ENCODE results near the gene OR2AG2. TPM values are rescaled to one million over a fixed set of nuclear protein-coding genes. Genes with fewer than 3 reads are reported as not detected.

The OR2AG2 gene
- total and polyA plus RNA-seq, 8 donors, result 0.29 to 0.55 TPM; not detected in 6

GRCh38 chr11:6724013-6724412 lies 47.8 kb downstream of the OR2AG2 start:
- no peaks in the 10 kb centered on the region for H3K4me1 ChIP-seq
- no peak overlapping the region for H3K4me3 ChIP-seq
- H3K27me3 ChIP-seq, result no peaks in the 10 kb centered on the region
- no peak for DNase-seq
- H3K27ac ChIP-seq, result no peak overlapping the region
- H3K9me3 ChIP-seq, result no peaks in the 10 kb centered on the region
- H3K36me3 ChIP-seq, result peaks cover 0 to 9% (median 0%) of the 10 kb centered on the region in 4 donors
- 69 to 82% (median 71%) methylated on average over 1 of the region's 1 CpG for WGBS, 5 donors
- intact Hi-C loops (cut with DNase I; ENCODE audit: low total_unique reads), result no loop called here
- TF ChIP-seq CTCF (IDR thresholded peaks at IDR 0.05) (no peak), EP300 (IDR thresholded peaks at IDR 0.05) (no peak), POLR2AphosphoS5 (IDR thresholded peaks at IDR 0.05) (no peak), POLR2A (IDR thresholded peaks at IDR 0.05) (no peak)

GRCh38 chr11:6721343-6721742 lies 50.4 kb downstream of the OR2AG2 start:
- peaks cover 0 to 9% (median 0%) of the 10 kb centered on the region in 4 donors for H3K36me3 ChIP-seq
- 71 to 92% (median 89%) methylated on average over 1 of the region's 1 CpG for WGBS, 5 donors
- intact Hi-C loops (cut with DNase I; ENCODE audit: low total_unique reads), result no loop called here
- TF ChIP-seq EP300 (IDR thresholded peaks at IDR 0.05), result no peak
- no peak for TF ChIP-seq POLR2AphosphoS5 (IDR thresholded peaks at IDR 0.05)
- TF ChIP-seq POLR2A (IDR thresholded peaks at IDR 0.05), result no peak
- H3K27me3 ChIP-seq, result no peaks in the 10 kb centered on the region
- no peaks in the 10 kb centered on the region for H3K9me3 ChIP-seq
- DNase-seq, result no peak
- H3K4me1 ChIP-seq, result no peaks in the 10 kb centered on the region
- H3K27ac ChIP-seq, result no peak overlapping the region
- H3K4me3 ChIP-seq, result no peak overlapping the region

- H3K27me3 ChIP-seq, result no peaks in the 10 kb centered on the region
- H3K36me3 ChIP-seq, result peaks cover 0 to 9% (median 0%) of the 10 kb centered on the region in 4 donors
- no peaks in the 10 kb centered on the region for H3K9me3 ChIP-seq
- H3K27ac ChIP-seq, result no peak overlapping the region
- intact Hi-C loops (cut with DNase I; ENCODE audit: low total_unique reads), result no loop called here
- no peak overlapping the region for H3K4me3 ChIP-seq
- WGBS, 5 donors, result 33 to 48% (median 38%) methylated on average over 1 of the region's 1 CpG
- no peak for TF ChIP-seq CTCF (IDR thresholded peaks at IDR 0.05)
- TF ChIP-seq POLR2AphosphoS5 (IDR thresholded peaks at IDR 0.05), result no peak
- no peak for TF ChIP-seq POLR2A (IDR thresholded peaks at IDR 0.05)
- no peak for TF ChIP-seq EP300 (IDR thresholded peaks at IDR 0.05)
- H3K4me1 ChIP-seq, result no peaks in the 10 kb centered on the region
- DNase-seq, result no peak
Measured at GRCh38 chr11:6719576-6719975, 52.2 kb downstream of the OR2AG2 start.

GRCh38 chr11:6717426-6717825 lies 54.4 kb downstream of the OR2AG2 start:
- H3K9me3 ChIP-seq, result no peaks in the 10 kb centered on the region
- intact Hi-C loops (cut with DNase I; ENCODE audit: low total_unique reads), result no loop called here
- TF ChIP-seq POLR2AphosphoS5 (IDR thresholded peaks at IDR 0.05), result no peak
- no peak for TF ChIP-seq CTCF (IDR thresholded peaks at IDR 0.05)
- TF ChIP-seq POLR2A (IDR thresholded peaks at IDR 0.05), result no peak
- no peak for TF ChIP-seq EP300 (IDR thresholded peaks at IDR 0.05)
- peaks cover 0 to 9% (median 0%) of the 10 kb centered on the region in 4 donors for H3K36me3 ChIP-seq
- 90 to 96% (median 94%) methylated on average over 3 of the region's 3 CpGs for WGBS, 5 donors
- no peaks in the 10 kb centered on the region for H3K27me3 ChIP-seq
- no peak for DNase-seq
- H3K27ac ChIP-seq, result no peak overlapping the region
- H3K4me1 ChIP-seq, result no peaks in the 10 kb centered on the region
- H3K4me3 ChIP-seq, result no peak overlapping the region

Other genes with a start within 250 kb of the OR2AG2 start
- 10 to 100 TPM in 2 of 5 donors, 1 to 10 TPM in 3; 1.8 to 22.6 (median 7.6) TPM for gene RRP8, start 168.4 kb downstream of the OR2AG2 start, total RNA-seq
- 10 to 100 TPM; 16.5 to 23.1 (median 18.0) TPM for gene RRP8, start 168.4 kb downstream of the OR2AG2 start, polyA plus RNA-seq
- gene ILK, start 168.2 kb downstream of the OR2AG2 start, total RNA-seq, result 100 to 1,000 TPM in 4 of 5 donors, 10 to 100 TPM in 1; 60.0 to 308 (median 123) TPM
- 100 to 1,000 TPM; 123 to 138 (median 124) TPM for gene ILK, start 168.2 kb downstream of the OR2AG2 start, polyA plus RNA-seq
- 100 to 1,000 TPM in 4 of 5 donors, 10 to 100 TPM in 1; 15.8 to 234 (median 163) TPM for gene TAF10, start 159.8 kb downstream of the OR2AG2 start, total RNA-seq
- gene TAF10, start 159.8 kb downstream of the OR2AG2 start, polyA plus RNA-seq, result 100 to 1,000 TPM; 115 to 160 (median 154) TPM
- 100 to 1,000 TPM in 1 of 5 donors, 10 to 100 TPM in 4; 45.9 to 213 (median 91.5) TPM for gene TPP1, start 152.6 kb downstream of the OR2AG2 start, total RNA-seq
- 10 to 100 TPM; 11.9 to 32.8 (median 26.1) TPM for gene TPP1, start 152.6 kb downstream of the OR2AG2 start, polyA plus RNA-seq
- gene DCHS1, start 116.2 kb downstream of the OR2AG2 start, total RNA-seq, result 10 to 100 TPM in 4 of 5 donors, 1 to 10 TPM in 1; 9.9 to 22.8 (median 17.4) TPM
- 1 to 10 TPM in 2 of 3 donors, under 1 TPM in 1; 0.76 to 2.6 (median 1.6) TPM for gene DCHS1, start 116.2 kb downstream of the OR2AG2 start, polyA plus RNA-seq
- 100 to 1,000 TPM in 1 of 5 donors, 10 to 100 TPM in 3, 1 to 10 TPM in 1; 9.0 to 148 (median 20.4) TPM for gene MRPL17, start 88.6 kb downstream of the OR2AG2 start, total RNA-seq
- 10 to 100 TPM; 43.2 to 52.2 (median 49.4) TPM for gene MRPL17, start 88.6 kb downstream of the OR2AG2 start, polyA plus RNA-seq
- under 1 TPM in 1 of 5 donors, not detected in 4; under 0.01 TPM for gene OR2AG1, start 11.0 kb upstream of the OR2AG2 start, total RNA-seq
- not detected for gene OR2AG1, start 11.0 kb upstream of the OR2AG2 start, polyA plus RNA-seq
- under 1 TPM in 1 of 5 donors, not detected in 4; 0.55 TPM for gene OR6A2, start 27.7 kb upstream of the OR2AG2 start, total RNA-seq
- not detected for gene OR6A2, start 27.7 kb upstream of the OR2AG2 start, polyA plus RNA-seq
- gene OR10A5, start 73.7 kb upstream of the OR2AG2 start, total RNA-seq, result not detected
- not detected for gene OR10A5, start 73.7 kb upstream of the OR2AG2 start, polyA plus RNA-seq
- not detected for gene OR10A2, start 91.1 kb upstream of the OR2AG2 start, total RNA-seq
- not detected for gene OR10A2, start 91.1 kb upstream of the OR2AG2 start, polyA plus RNA-seq
- gene OR10A4, start 104.6 kb upstream of the OR2AG2 start, total RNA-seq, result not detected
- gene OR10A4, start 104.6 kb upstream of the OR2AG2 start, polyA plus RNA-seq, result not detected
- gene OR2D2, start 120.5 kb upstream of the OR2AG2 start, total RNA-seq, result not detected
- gene OR2D2, start 120.5 kb upstream of the OR2AG2 start, polyA plus RNA-seq, result not detected
- gene OR2D3, start 149.0 kb upstream of the OR2AG2 start, total RNA-seq, result not detected
- not detected for gene OR2D3, start 149.0 kb upstream of the OR2AG2 start, polyA plus RNA-seq
- gene ZNF215, start 154.4 kb upstream of the OR2AG2 start, total RNA-seq, result 10 to 100 TPM in 1 of 5 donors, 1 to 10 TPM in 3, under 1 TPM in 1; 0.89 to 12.3 (median 2.4) TPM
- gene ZNF215, start 154.4 kb upstream of the OR2AG2 start, polyA plus RNA-seq, result under 1 TPM in 2 of 3 donors, not detected in 1; 0.46 to 0.98 TPM
- gene ZNF214, start 248.4 kb upstream of the OR2AG2 start, total RNA-seq, result 1 to 10 TPM in 1 of 5 donors, under 1 TPM in 2, not detected in 2; 0.58 to 4.0 (median 0.87) TPM
- gene ZNF214, start 248.4 kb upstream of the OR2AG2 start, polyA plus RNA-seq, result under 1 TPM; 0.37 to 0.63 (median 0.61) TPM
- under 1 TPM in 1 of 5 donors, not detected in 4; 0.18 TPM for gene NLRP14, start 248.5 kb upstream of the OR2AG2 start, total RNA-seq
- gene NLRP14, start 248.5 kb upstream of the OR2AG2 start, polyA plus RNA-seq, result not detected

All from stomach (tissue), 9 donors.